Duodenal mucosa (tissue), 2 donors: ENCODE measurements around the gene TMEM154.

Source experiments
- H3K27ac ChIP-seq: one replicate; pipeline ENCODE4 v1.7.0; 2013; ENCODE audit warnings: low read depth, low read length
- H3K27me3 ChIP-seq, 2 donors: one replicate each; pipeline ENCODE4 v1.7.0; 2013; ENCODE audit warnings: low read length in 2 of 2, control low read depth in 1 of 2; ENCODE audit not compliant: insufficient read depth in 2 of 2, control insufficient read depth in 1 of 2
- H3K36me3 ChIP-seq, 2 donors: one replicate each; pipeline ENCODE4 v1.7.0; 2013; ENCODE audit warnings: low read length in 2 of 2, control low read depth in 1 of 2; ENCODE audit not compliant: insufficient read depth in 2 of 2, control insufficient read depth in 1 of 2
- H3K4me1 ChIP-seq, 2 donors: one replicate each; pipeline ENCODE4 v1.7.0; 2013; ENCODE audit warnings: low read length in 2 of 2, control low read depth in 1 of 2; ENCODE audit not compliant: insufficient read depth in 2 of 2, control insufficient read depth in 1 of 2
- H3K4me3 ChIP-seq, 2 donors: one replicate each; pipeline ENCODE4 v1.7.0; 2013; ENCODE audit warnings: low read length in 2 of 2, low read depth in 1 of 2
- H3K9ac ChIP-seq, 2 donors: one replicate each; pipeline ENCODE4 v1.7.0; 2013; ENCODE audit warnings: low read length in 2 of 2, low read depth in 1 of 2
- H3K9me3 ChIP-seq, 2 donors: one replicate each; pipeline ENCODE4 v1.7.0; 2013; ENCODE audit warnings: low read length in 2 of 2, control low read depth in 1 of 2; ENCODE audit not compliant: control insufficient read depth in 1 of 2

TMEM154 gene

GRCh38 chr4:152684007-152684406, 4.2 kb upstream of the TMEM154 start:
- H3K4me1 ChIP-seq: peaks cover 1 to 4% of the 10 kb centered on the region in 2 donors
- H3K9ac ChIP-seq: no peak overlapping the region
- H3K9me3 ChIP-seq: no peaks in the 10 kb centered on the region
- no peaks in the 10 kb centered on the region for H3K27me3 ChIP-seq
- H3K4me3 ChIP-seq: no peak overlapping the region
- H3K27ac ChIP-seq: no peak overlapping the region
- H3K36me3 ChIP-seq: no peaks in the 10 kb centered on the region

- Histone ChIP-seq H3K27me3 (no peaks in the 10 kb centered on the region), H3K4me1 (peaks cover 4% of the 10 kb centered on the region in 2 donors), H3K9ac (no peak overlapping the region), H3K4me3 (no peak overlapping the region), H3K36me3 (no peaks in the 10 kb centered on the region), H3K27ac (no peak overlapping the region), H3K9me3 (no peaks in the 10 kb centered on the region)
Observed at GRCh38 chr4:152682143-152682941, 2.5 kb upstream of the TMEM154 start.

GRCh38 chr4:152680988-152681603, 1.3 kb upstream of the TMEM154 start:
- Histone ChIP-seq H3K36me3 (no peaks in the 10 kb centered on the region), H3K9me3 (no peaks in the 10 kb centered on the region), H3K4me1 (peaks cover 4% of the 10 kb centered on the region in 2 donors), H3K27ac (no peak overlapping the region), H3K9ac (no peak overlapping the region), H3K27me3 (no peaks in the 10 kb centered on the region), H3K4me3 (no peak overlapping the region)

GRCh38 chr4:152678841-152679240, 956 bp downstream of the TMEM154 start:
- peaks cover 4% of the 10 kb centered on the region in 2 donors for H3K4me1 ChIP-seq
- H3K4me3 ChIP-seq: peak overlapping the region; percentile 65 to 74
- H3K36me3 ChIP-seq: no peaks in the 10 kb centered on the region
- no peak overlapping the region for H3K27ac ChIP-seq
- no peak overlapping the region for H3K9ac ChIP-seq
- no peaks in the 10 kb centered on the region for H3K27me3 ChIP-seq
- no peaks in the 10 kb centered on the region for H3K9me3 ChIP-seq

GRCh38 chr4:152677117-152677516, 2.7 kb downstream of the TMEM154 start:
- Histone ChIP-seq H3K9me3 (no peaks in the 10 kb centered on the region), H3K9ac (no peak overlapping the region), H3K27me3 (no peaks in the 10 kb centered on the region), H3K36me3 (no peaks in the 10 kb centered on the region), H3K27ac (no peak overlapping the region), H3K4me1 (peaks cover 4% of the 10 kb centered on the region in 2 donors), H3K4me3 (no peak overlapping the region)

GRCh38 chr4:152676052-152676854, 3.5 kb downstream of the TMEM154 start:
- no peak overlapping the region for H3K4me3 ChIP-seq
- H3K9ac ChIP-seq: no peak overlapping the region
- H3K9me3 ChIP-seq: no peaks in the 10 kb centered on the region
- no peaks in the 10 kb centered on the region for H3K27me3 ChIP-seq
- H3K4me1 ChIP-seq: peaks cover 4% of the 10 kb centered on the region in 2 donors
- no peak overlapping the region for H3K27ac ChIP-seq
- H3K36me3 ChIP-seq: no peaks in the 10 kb centered on the region

GRCh38 chr4:152674359-152674758, 5.4 kb downstream of the TMEM154 start:
- Histone ChIP-seq H3K36me3 (no peaks in the 10 kb centered on the region), H3K4me1 (peaks cover 1 to 4% of the 10 kb centered on the region in 2 donors), H3K27ac (no peak overlapping the region), H3K9me3 (no peaks in the 10 kb centered on the region), H3K4me3 (no peak overlapping the region), H3K27me3 (no peaks in the 10 kb centered on the region), H3K9ac (no peak overlapping the region)

GRCh38 chr4:152673489-152673888, 6.3 kb downstream of the TMEM154 start:
- Histone ChIP-seq H3K27ac (no peak overlapping the region), H3K36me3 (no peaks in the 10 kb centered on the region), H3K9me3 (no peaks in the 10 kb centered on the region), H3K4me3 (no peak overlapping the region), H3K9ac (no peak overlapping the region), H3K4me1 (no peaks in the 10 kb centered on the region), H3K27me3 (no peaks in the 10 kb centered on the region)

- Histone ChIP-seq H3K4me3 (no peak overlapping the region), H3K4me1 (no peaks in the 10 kb centered on the region), H3K9ac (no peak overlapping the region), H3K27ac (no peak overlapping the region), H3K27me3 (no peaks in the 10 kb centered on the region), H3K36me3 (no peaks in the 10 kb centered on the region), H3K9me3 (no peaks in the 10 kb centered on the region)
Observed at GRCh38 chr4:152672206-152673092, 7.3 kb downstream of the TMEM154 start.
